Measurements from ENCODE around the gene MPC2. TPM values are rescaled to one million over a fixed set of nuclear protein-coding genes. Genes with fewer than 3 reads are reported as not detected.

MPC2 gene
- total RNA-seq, 4 donors from 2014 or later, result 12.1 to 33.7 (median 26.0) TPM

- intact Hi-C loops (cut with DNase I; ENCODE audit: low total_unique reads), result no loop called here
- no peak for DNase-seq (ENCODE audit: low spot score in 2 of 2)
- TF ChIP-seq, protein P1, sequence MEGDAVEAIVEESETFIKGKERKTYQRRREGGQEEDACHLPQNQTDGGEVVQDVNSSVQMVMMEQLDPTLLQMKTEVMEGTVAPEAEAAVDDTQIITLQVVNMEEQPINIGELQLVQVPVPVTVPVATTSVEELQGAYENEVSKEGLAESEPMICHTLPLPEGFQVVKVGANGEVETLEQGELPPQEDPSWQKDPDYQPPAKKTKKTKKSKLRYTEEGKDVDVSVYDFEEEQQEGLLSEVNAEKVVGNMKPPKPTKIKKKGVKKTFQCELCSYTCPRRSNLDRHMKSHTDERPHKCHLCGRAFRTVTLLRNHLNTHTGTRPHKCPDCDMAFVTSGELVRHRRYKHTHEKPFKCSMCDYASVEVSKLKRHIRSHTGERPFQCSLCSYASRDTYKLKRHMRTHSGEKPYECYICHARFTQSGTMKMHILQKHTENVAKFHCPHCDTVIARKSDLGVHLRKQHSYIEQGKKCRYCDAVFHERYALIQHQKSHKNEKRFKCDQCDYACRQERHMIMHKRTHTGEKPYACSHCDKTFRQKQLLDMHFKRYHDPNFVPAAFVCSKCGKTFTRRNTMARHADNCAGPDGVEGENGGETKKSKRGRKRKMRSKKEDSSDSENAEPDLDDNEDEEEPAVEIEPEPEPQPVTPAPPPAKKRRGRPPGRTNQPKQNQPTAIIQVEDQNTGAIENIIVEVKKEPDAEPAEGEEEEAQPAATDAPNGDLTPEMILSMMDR (IDR thresholded peaks at IDR 0.05), result no peak
- no peak for TF ChIP-seq POLR2A (IDR thresholded peaks at IDR 0.05)
- 97 to 100% methylated on average over 6 of the region's 6 CpGs for WGBS, 2 donors
- H3K4me3 ChIP-seq (ENCODE audit: low read depth, poor library complexity, severe bottlenecking), result no peak overlapping the region
Observed at GRCh38 chr1:167916766-167917511, 19.9 kb downstream of the MPC2 start.

DNA sequence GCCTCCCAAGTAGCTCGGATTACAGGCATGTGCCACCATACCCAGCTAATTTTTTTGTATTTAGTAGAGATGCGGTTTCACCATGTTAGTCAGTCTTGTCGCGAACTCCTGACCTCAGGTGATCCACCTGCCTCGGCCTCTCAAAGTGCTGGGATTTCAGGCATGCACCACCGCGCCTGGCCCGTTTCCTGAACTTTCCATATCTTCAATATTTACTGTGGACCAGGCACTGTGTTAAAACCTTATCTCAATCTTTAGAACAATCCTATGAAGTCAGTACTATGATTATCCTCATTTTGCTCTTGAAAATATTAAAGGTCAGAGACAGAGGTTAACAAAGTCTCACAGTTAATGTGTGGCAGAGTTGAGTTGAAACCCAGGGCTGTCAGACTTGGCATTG, 21.3 kb downstream of the MPC2 start:
- DNase-seq (ENCODE audit: low spot score in 2 of 2), result no peak
- 98% methylated on average over 8 of the region's 8 CpGs for WGBS, 2 donors
- intact Hi-C loops (cut with DNase I; ENCODE audit: low total_unique reads), result no loop called here
- H3K4me3 ChIP-seq (ENCODE audit: low read depth, poor library complexity, severe bottlenecking), result no peak overlapping the region
- TF ChIP-seq POLR2A (IDR thresholded peaks at IDR 0.05), result no peak
- TF ChIP-seq, protein P1 (IDR thresholded peaks at IDR 0.05), result no peak

GRCh38 chr1:167913895-167914496, 22.9 kb downstream of the MPC2 start, which contains the start of gene ADCY10:
ADCY10 (minus strand) TSS chr1:167914134; CDS start chr1:167905140, 8,994 bp downstream.
- intact Hi-C loops (cut with DNase I; ENCODE audit: low total_unique reads), result no loop called here
- no peak within 1 kb of the TSS for H3K4me3 ChIP-seq (ENCODE audit: low read depth, poor library complexity, severe bottlenecking)
- TF ChIP-seq, protein P1 (IDR thresholded peaks at IDR 0.05), result no peak
- TF ChIP-seq POLR2A (IDR thresholded peaks at IDR 0.05), result no peak
- DNase-seq (ENCODE audit: low spot score in 2 of 2), result no peak
- WGBS, 2 donors, result 89 to 92% methylated on average over 9 of the region's 9 CpGs

GRCh38 chr1:167912294-167912693, 24.6 kb downstream of the MPC2 start:
- intact Hi-C loops (cut with DNase I; ENCODE audit: low total_unique reads), result no loop called here
- WGBS, 2 donors, result 75 to 85% methylated on average over 7 of the region's 7 CpGs
- H3K4me3 ChIP-seq (ENCODE audit: low read depth, poor library complexity, severe bottlenecking), result no peak overlapping the region
- no peak for DNase-seq (ENCODE audit: low spot score in 2 of 2)
- TF ChIP-seq, protein P1 (IDR thresholded peaks at IDR 0.05), result no peak
- no peak for TF ChIP-seq POLR2A (IDR thresholded peaks at IDR 0.05)

GRCh38 chr1:167911413-167911812, 25.5 kb downstream of the MPC2 start:
- TF ChIP-seq, protein P1 (IDR thresholded peaks at IDR 0.05), result no peak
- TF ChIP-seq POLR2A (IDR thresholded peaks at IDR 0.05), result no peak
- H3K4me3 ChIP-seq (ENCODE audit: low read depth, poor library complexity, severe bottlenecking), result no peak overlapping the region
- 28 to 50% methylated on average over 8 of the region's 8 CpGs for WGBS, 2 donors
- no peak for DNase-seq (ENCODE audit: low spot score in 2 of 2)
- intact Hi-C loops (cut with DNase I; ENCODE audit: low total_unique reads), result no loop called here
